ENCODE results near the gene DOCK9. TPM values are rescaled to one million over a fixed set of nuclear protein-coding genes. Genes with fewer than 3 reads are reported as not detected.

DOCK9 gene, protein sequence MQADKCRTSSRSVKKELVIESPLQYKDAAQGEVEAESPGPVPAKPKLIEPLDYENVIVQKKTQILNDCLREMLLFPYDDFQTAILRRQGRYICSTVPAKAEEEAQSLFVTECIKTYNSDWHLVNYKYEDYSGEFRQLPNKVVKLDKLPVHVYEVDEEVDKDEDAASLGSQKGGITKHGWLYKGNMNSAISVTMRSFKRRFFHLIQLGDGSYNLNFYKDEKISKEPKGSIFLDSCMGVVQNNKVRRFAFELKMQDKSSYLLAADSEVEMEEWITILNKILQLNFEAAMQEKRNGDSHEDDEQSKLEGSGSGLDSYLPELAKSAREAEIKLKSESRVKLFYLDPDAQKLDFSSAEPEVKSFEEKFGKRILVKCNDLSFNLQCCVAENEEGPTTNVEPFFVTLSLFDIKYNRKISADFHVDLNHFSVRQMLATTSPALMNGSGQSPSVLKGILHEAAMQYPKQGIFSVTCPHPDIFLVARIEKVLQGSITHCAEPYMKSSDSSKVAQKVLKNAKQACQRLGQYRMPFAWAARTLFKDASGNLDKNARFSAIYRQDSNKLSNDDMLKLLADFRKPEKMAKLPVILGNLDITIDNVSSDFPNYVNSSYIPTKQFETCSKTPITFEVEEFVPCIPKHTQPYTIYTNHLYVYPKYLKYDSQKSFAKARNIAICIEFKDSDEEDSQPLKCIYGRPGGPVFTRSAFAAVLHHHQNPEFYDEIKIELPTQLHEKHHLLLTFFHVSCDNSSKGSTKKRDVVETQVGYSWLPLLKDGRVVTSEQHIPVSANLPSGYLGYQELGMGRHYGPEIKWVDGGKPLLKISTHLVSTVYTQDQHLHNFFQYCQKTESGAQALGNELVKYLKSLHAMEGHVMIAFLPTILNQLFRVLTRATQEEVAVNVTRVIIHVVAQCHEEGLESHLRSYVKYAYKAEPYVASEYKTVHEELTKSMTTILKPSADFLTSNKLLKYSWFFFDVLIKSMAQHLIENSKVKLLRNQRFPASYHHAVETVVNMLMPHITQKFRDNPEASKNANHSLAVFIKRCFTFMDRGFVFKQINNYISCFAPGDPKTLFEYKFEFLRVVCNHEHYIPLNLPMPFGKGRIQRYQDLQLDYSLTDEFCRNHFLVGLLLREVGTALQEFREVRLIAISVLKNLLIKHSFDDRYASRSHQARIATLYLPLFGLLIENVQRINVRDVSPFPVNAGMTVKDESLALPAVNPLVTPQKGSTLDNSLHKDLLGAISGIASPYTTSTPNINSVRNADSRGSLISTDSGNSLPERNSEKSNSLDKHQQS (N-terminal part only)
- total RNA-seq: 170 TPM
- long read RNA-seq, partial matches to known transcripts: 37 of 93 reads
- long read RNA-seq, other reads (novel, unspliced or antisense): 56 of 93 reads

DNA sequence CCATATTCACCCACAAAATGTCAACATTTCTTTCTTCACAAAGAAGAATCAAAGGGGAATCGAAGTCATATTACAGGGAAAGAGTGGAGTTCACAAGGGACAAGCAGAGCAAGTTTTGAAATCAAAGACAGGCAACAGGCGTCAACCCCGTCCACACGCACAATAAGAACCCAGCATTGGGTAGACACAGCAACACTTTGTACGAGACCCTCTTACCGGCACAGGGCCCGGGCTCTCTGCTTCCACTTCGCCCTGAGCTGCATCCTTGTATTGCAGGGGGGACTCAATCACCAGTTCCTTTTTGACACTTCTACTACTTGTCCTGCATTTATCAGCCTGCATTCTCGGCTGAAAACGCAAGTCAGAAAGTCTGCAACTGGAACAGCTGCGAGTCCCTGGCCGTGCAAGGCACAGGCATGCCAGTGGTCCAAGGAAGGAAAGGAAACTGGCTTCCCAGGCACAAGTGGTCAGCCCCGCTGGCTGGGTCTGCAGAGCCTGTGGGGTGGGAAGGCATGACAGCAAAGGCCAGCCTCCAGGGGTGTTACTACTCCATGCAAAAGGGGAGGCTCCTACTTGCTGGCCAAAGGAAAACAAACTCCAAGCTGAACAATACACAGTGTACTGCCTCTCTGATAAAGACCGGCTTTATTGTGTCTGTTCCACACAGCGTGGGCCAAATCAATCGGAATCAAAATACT lies at the start of gene DOCK9:
DOCK9 (minus strand) TSS at position 497 of the 698 bp plus-strand sequence; CDS start at position 342, 155 bp downstream.
- peak within 1 kb of the TSS; percentile 49 for H3K4me3 ChIP-seq
- no peaks in the 10 kb centered on the region for H3K36me3 ChIP-seq
- TF ChIP-seq, protein P1, sequence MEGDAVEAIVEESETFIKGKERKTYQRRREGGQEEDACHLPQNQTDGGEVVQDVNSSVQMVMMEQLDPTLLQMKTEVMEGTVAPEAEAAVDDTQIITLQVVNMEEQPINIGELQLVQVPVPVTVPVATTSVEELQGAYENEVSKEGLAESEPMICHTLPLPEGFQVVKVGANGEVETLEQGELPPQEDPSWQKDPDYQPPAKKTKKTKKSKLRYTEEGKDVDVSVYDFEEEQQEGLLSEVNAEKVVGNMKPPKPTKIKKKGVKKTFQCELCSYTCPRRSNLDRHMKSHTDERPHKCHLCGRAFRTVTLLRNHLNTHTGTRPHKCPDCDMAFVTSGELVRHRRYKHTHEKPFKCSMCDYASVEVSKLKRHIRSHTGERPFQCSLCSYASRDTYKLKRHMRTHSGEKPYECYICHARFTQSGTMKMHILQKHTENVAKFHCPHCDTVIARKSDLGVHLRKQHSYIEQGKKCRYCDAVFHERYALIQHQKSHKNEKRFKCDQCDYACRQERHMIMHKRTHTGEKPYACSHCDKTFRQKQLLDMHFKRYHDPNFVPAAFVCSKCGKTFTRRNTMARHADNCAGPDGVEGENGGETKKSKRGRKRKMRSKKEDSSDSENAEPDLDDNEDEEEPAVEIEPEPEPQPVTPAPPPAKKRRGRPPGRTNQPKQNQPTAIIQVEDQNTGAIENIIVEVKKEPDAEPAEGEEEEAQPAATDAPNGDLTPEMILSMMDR (IDR thresholded peaks at IDR 0.05): no peak
- H3K27me3 ChIP-seq: no peaks in the 10 kb centered on the region
- H3K27ac ChIP-seq: peak within 1 kb of the TSS; percentile 75
- intact Hi-C loops (cut with DNase I): no loop called here
- H3K4me1 ChIP-seq: peaks cover 23% of the 10 kb centered on the region
- ATAC-seq: peak; percentile 88
- H3K9me3 ChIP-seq: no peaks in the 10 kb centered on the region
- peak; percentile 69 for DNase-seq

DNA sequence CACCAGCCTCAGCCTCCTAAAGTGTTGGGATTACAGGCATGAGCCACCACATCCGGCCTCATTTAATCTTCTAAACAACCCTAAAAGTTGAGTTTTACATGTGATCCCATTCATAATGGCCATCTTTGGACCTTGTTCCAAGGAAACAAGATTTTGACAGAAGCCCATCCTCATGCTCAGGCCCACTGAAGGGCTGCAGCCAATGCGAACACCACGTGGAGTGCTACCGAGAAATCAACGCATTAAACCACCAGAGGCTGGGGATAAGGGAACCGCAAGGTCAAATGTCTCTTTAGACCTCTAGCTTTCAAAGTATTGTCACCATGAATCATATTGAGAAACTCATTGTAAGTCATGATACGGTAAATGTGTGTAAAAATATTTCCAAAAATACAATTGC lies 49.4 kb upstream of the DOCK9 start:
- TF ChIP-seq, protein P1 (IDR thresholded peaks at IDR 0.05): no peak
- Histone ChIP-seq H3K36me3 (no peaks in the 10 kb centered on the region), H3K27me3 (no peaks in the 10 kb centered on the region), H3K9me3 (no peaks in the 10 kb centered on the region), H3K4me1 (peaks cover 12% of the 10 kb centered on the region), H3K27ac (no peak overlapping the region), H3K4me3 (no peak overlapping the region)
- ATAC-seq: no peak
- intact Hi-C loops (cut with DNase I): no loop called here
- no peak for DNase-seq

DNA sequence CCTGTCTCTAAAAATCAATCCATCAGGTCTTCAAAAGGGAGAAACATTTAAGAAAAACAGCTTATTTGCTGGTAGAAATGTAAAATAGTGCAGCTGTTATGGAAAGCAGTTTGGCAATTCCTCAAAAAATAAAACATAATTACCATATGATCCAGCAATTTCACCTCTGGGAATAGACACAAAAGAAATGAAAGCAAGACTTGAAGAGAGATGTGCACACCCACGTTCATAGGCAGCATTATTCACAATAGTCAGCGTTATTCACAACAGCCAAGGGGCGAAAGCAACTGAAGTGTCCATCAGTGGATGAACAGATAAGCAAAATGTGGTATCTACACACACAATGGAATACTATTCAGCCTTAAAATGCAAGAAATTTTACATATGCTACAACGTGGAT lies 45.1 kb upstream of the DOCK9 start:
- TF ChIP-seq, protein P1 (IDR thresholded peaks at IDR 0.05): no peak
- Histone ChIP-seq H3K4me3 (no peak overlapping the region), H3K27me3 (no peaks in the 10 kb centered on the region), H3K9me3 (no peaks in the 10 kb centered on the region), H3K36me3 (no peaks in the 10 kb centered on the region), H3K4me1 (no peaks in the 10 kb centered on the region), H3K27ac (no peak overlapping the region)
- DNase-seq (no peak), ATAC-seq (no peak)
- intact Hi-C loops (cut with DNase I): no loop called here

DNA sequence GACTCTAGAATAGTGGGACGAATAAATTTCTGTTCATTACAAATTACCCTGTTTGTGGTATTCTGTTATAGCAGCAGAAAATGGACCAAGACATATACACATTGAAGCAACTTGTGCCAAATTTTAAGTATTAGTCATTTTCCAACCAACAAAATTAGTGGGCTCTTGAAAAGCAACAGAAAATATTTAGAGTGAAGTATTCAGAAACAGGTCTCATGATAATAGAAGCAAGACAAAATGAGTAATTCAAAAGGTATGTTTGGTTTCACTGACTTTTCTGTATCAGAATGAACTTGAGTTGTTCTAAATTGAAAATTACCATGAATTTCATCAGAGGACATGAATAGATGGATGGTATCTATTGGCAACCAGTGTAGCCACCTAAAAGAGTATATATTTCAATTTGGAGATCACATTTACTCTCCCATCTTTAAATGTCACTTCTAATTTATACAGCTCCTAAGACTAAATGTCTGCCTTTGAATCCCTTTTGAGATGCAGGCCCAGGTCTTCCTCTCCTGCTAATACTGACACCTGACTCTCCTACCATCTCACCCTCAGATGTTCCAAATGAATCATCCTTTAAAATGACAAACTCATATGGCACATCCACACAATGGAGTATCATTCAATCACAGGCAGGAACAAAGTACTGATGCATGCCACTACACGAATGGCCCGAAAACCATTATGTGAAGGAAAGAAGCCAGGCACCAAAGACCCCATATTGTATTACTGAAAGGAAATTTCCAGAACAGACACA lies 40.7 kb upstream of the DOCK9 start:
- no peaks in the 10 kb centered on the region for H3K36me3 ChIP-seq
- peaks cover 19% of the 10 kb centered on the region for H3K4me1 ChIP-seq
- no peak for DNase-seq
- no peak overlapping the region for H3K27ac ChIP-seq
- no peak overlapping the region for H3K4me3 ChIP-seq
- TF ChIP-seq, protein P1 (IDR thresholded peaks at IDR 0.05): no peak
- H3K9me3 ChIP-seq: no peaks in the 10 kb centered on the region
- intact Hi-C loops (cut with DNase I): no loop called here
- ATAC-seq: no peak
- H3K27me3 ChIP-seq: no peaks in the 10 kb centered on the region
